Trophoblast cell (in vitro differentiated cells and primary cell): ENCODE data around the gene UCN2.

Experiments used
- DNase-seq, 2 donors: peaks; one replicate each; pipeline ENCODE4 v3.0.0-alpha.2; 2016
- H2AFZ ChIP-seq: 2 replicates; pipeline ENCODE4 v1.6.1; 2013; ENCODE audit warnings: low read length, moderate library complexity, mild to moderate bottlenecking; ENCODE audit not compliant: insufficient read depth, poor library complexity
- H2AK5ac ChIP-seq: 2 replicates; pipeline ENCODE4 v1.6.1; 2013; ENCODE audit warnings: mild to moderate bottlenecking, low read length
- H2BK120ac ChIP-seq: 2 replicates; pipeline ENCODE4 v1.6.1; 2013; ENCODE audit warnings: low read length, mild to moderate bottlenecking, moderate library complexity; ENCODE audit not compliant: insufficient read depth, poor library complexity
- H2BK12ac ChIP-seq: 2 replicates; pipeline ENCODE4 v1.6.1; 2013; ENCODE audit warnings: mild to moderate bottlenecking, low read length, moderate library complexity
- H2BK5ac ChIP-seq: 2 replicates; pipeline ENCODE4 v1.6.1; 2013; ENCODE audit warnings: low read length, low read depth, moderate library complexity, mild to moderate bottlenecking; ENCODE audit not compliant: poor library complexity
- H3K14ac ChIP-seq: 2 replicates; pipeline ENCODE4 v1.6.1; 2013; ENCODE audit warnings: mild to moderate bottlenecking, low read length
- H3K18ac ChIP-seq: 2 replicates; pipeline ENCODE4 v1.6.1; 2013; ENCODE audit warnings: mild to moderate bottlenecking, low read length
- H3K23ac ChIP-seq: 2 replicates; pipeline ENCODE4 v1.6.1; 2013; ENCODE audit warnings: low read length
- H3K27ac ChIP-seq: 2 replicates; pipeline ENCODE4 v1.5.1; 2013; ENCODE audit warnings: low read depth, mild to moderate bottlenecking, inconsistent platforms, low read length, moderate library complexity
- H3K27me3 ChIP-seq: 2 replicates; pipeline ENCODE4 v1.6.1; 2013; ENCODE audit warnings: inconsistent platforms, mild to moderate bottlenecking, low read length, moderate library complexity; ENCODE audit not compliant: insufficient read depth
- H3K36me3 ChIP-seq, 2 experiments: 1 replicate in 1 of 2; 2 replicates in 1 of 2; pipeline ENCODE4 v1.6.1; 2013; ENCODE audit warnings: low read length in 2 of 2, mild to moderate bottlenecking in 2 of 2, moderate library complexity in 1 of 2; ENCODE audit not compliant: insufficient read depth in 2 of 2, control insufficient read depth in 1 of 2
- H3K4ac ChIP-seq: 2 replicates; pipeline ENCODE4 v1.6.1; 2013; ENCODE audit warnings: low read depth, mild to moderate bottlenecking, low read length, moderate library complexity
- H3K4me1 ChIP-seq, 2 experiments: 1 replicate in 1 of 2; 2 replicates in 1 of 2; pipeline ENCODE4 v1.6.1; 2013; ENCODE audit warnings: low read length in 2 of 2, mild to moderate bottlenecking in 2 of 2, moderate library complexity in 1 of 2; ENCODE audit not compliant: insufficient read depth in 2 of 2, control insufficient read depth in 1 of 2
- H3K4me2 ChIP-seq: 2 replicates; pipeline ENCODE4 v1.6.1; 2013; ENCODE audit warnings: inconsistent platforms, mild to moderate bottlenecking, low read length, moderate library complexity
- H3K4me3 ChIP-seq: 2 replicates; pipeline ENCODE4 v1.5.1; 2013; ENCODE audit warnings: mild to moderate bottlenecking, low read depth, low read length, inconsistent platforms
- H3K79me1 ChIP-seq: one replicate; pipeline ENCODE4 v1.6.1; 2013; ENCODE audit warnings: low read length
- H3K79me2 ChIP-seq: 2 replicates; pipeline ENCODE4 v1.6.1; 2013; ENCODE audit warnings: low read length, mild to moderate bottlenecking; ENCODE audit not compliant: control insufficient read depth, insufficient read depth, poor library complexity
- H3K9ac ChIP-seq: 2 replicates; pipeline ENCODE4 v1.6.1; 2013; ENCODE audit warnings: mild to moderate bottlenecking, low read length
- H3K9me3 ChIP-seq: 2 replicates; pipeline ENCODE4 v1.6.1; 2013; ENCODE audit warnings: low read depth, mild to moderate bottlenecking, control low read depth, inconsistent platforms, low read length; ENCODE audit not compliant: insufficient read depth
- H4K12ac ChIP-seq: 2 replicates; pipeline ENCODE4 v1.6.1; 2013; ENCODE audit warnings: low read depth, mild to moderate bottlenecking, low read length, moderate library complexity
- H4K8ac ChIP-seq: 2 replicates; pipeline ENCODE4 v1.6.1; 2013; ENCODE audit warnings: low read depth, mild to moderate bottlenecking, low read length, moderate library complexity
- H4K91ac ChIP-seq: one replicate; pipeline ENCODE4 v1.6.1; 2013; ENCODE audit warnings: low read depth, mild to moderate bottlenecking, low read length, moderate library complexity
- WGBS: extraction: QIAGEN DNeasy Blood & Tissue Kit; methylation state at CpG from one replicate; pipeline ENCODE4 v1.1.7; 2013; ENCODE audit warnings: missing lambda C conversion rate; ENCODE audit not compliant: insufficient read length, insufficient coverage; ENCODE audit errors: extremely low coverage; 5-methylcytosine and 5-hydroxymethylcytosine counted together

UCN2 gene

DNA sequence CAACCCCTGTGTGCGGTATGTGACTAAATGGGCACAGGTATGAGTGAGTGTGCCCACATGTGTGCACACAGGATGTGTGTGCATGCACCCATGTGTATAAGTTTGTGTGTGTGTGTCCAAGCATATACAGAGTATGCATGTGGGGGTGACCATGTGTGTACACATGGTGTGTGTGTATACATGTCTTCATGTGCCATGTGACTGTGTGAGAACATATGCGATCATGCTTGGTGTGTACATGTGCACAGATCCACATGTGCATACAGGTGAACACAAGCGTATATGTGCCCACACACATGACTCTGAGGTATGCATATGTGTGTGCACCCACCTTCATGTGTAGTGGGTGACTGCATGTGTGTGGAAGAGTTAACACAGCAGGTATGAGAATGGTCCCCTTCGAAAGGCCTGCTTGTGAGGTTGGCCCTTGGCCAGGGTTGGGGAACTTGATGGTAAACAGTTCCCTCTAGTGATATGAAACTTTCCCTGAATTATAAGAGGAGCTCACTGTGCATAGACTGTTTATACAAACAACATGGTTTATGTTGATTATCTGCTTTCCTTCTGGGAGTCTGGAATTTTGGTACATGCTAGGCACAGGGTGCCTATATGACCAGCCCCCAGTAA is 17.3 kb downstream of the UCN2 start:
- Histone ChIP-seq H2BK120ac (no peak overlapping the region), H3K36me3 (peaks cover 28 to 42% of the 10 kb centered on the region in 2 experiments)

GRCh38 chr3:48544141-48544540 is 19.4 kb downstream of the UCN2 start:
- no peak overlapping the region for H3K23ac ChIP-seq
- H2AFZ ChIP-seq: no peak overlapping the region
- DNase-seq: no peak
- H3K79me1 ChIP-seq: no peaks in the 10 kb centered on the region
- no peak overlapping the region for H3K4ac ChIP-seq
- no peak overlapping the region for H3K9ac ChIP-seq
- H2AK5ac ChIP-seq: no peak overlapping the region
- H3K14ac ChIP-seq: no peak overlapping the region
- H2BK12ac ChIP-seq: no peak overlapping the region
- no peak overlapping the region for H4K12ac ChIP-seq
- no peak overlapping the region for H3K18ac ChIP-seq
- no peak overlapping the region for H4K8ac ChIP-seq
- no peak overlapping the region for H4K91ac ChIP-seq
- no peaks in the 10 kb centered on the region for H3K4me1 ChIP-seq
- H3K9me3 ChIP-seq: peaks cover 4% of the 10 kb centered on the region
- no peak overlapping the region for H2BK120ac ChIP-seq
- no peaks in the 10 kb centered on the region for H3K27me3 ChIP-seq
- no peak overlapping the region for H3K27ac ChIP-seq
- no peaks in the 10 kb centered on the region for H3K79me2 ChIP-seq
- no peak overlapping the region for H3K4me2 ChIP-seq
- no CpG with 5 or more reads among the region's 5 CpGs for WGBS
- H3K4me3 ChIP-seq: no peak overlapping the region
- peaks cover 37 to 42% of the 10 kb centered on the region in 2 experiments for H3K36me3 ChIP-seq
- no peak overlapping the region for H2BK5ac ChIP-seq

More for the DNA sequence above, 17.3 kb downstream of the UCN2 start:
- H3K9ac ChIP-seq: peak overlapping the region; percentile 2
- no peak overlapping the region for H2BK5ac ChIP-seq
- peaks cover 4% of the 10 kb centered on the region for H3K9me3 ChIP-seq
- H3K14ac ChIP-seq: no peak overlapping the region
- no peak overlapping the region for H3K27ac ChIP-seq
- peak overlapping the region; percentile 37 for H3K23ac ChIP-seq
- DNase-seq: no peak
- no peak overlapping the region for H3K4me3 ChIP-seq
- H4K8ac ChIP-seq: no peak overlapping the region
- no peaks in the 10 kb centered on the region for H3K79me1 ChIP-seq
- no peak overlapping the region for H3K18ac ChIP-seq
- H3K4me2 ChIP-seq: no peak overlapping the region
- no peaks in the 10 kb centered on the region for H3K27me3 ChIP-seq
- no peaks in the 10 kb centered on the region for H3K79me2 ChIP-seq
- H3K4me1 ChIP-seq: no peaks in the 10 kb centered on the region
- no peak overlapping the region for H3K4ac ChIP-seq
- no peak overlapping the region for H2AFZ ChIP-seq
- WGBS: no CpG with 5 or more reads among the region's 4 CpGs
- no peak overlapping the region for H2AK5ac ChIP-seq
- no peak overlapping the region for H4K91ac ChIP-seq
- H2BK12ac ChIP-seq: no peak overlapping the region
- no peak overlapping the region for H4K12ac ChIP-seq

DNA sequence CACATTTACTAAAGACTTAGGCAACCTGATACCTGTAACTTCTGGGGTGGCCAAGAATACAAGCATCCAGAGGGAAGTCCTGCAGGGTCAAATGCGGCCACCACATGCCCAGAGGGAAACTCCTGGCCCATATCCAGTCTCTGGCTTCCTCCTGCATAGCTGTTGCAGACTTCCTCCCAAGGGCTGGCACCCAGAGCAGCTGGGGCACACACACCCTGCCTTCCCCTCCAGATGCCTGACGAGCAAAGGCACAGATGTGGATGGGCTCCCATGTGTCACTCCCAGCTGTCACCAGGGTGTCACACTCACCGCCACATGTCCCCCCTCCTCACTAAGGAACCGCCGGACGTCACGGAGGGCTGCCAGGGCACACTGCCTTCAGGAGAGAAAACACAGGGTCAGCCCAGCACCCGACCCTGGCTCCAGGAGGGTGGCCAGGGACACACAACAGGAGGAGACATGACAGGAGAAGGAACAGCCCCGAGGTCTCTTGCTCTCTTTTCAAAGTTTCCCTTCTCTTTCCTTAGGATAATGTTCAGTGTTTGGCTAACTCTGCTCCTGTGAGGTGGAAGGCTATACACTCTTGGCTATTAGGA is 20.2 kb downstream of the UCN2 start:
- Histone ChIP-seq H4K12ac (no peak overlapping the region), H3K36me3 (peaks cover 45 to 46% of the 10 kb centered on the region in 2 experiments), H3K23ac (no peak overlapping the region), H3K79me2 (no peaks in the 10 kb centered on the region), H3K9ac (no peak overlapping the region), H3K9me3 (peaks cover 4% of the 10 kb centered on the region), H3K27ac (no peak overlapping the region), H2AFZ (no peak overlapping the region), H3K4me2 (no peak overlapping the region), H2BK12ac (no peak overlapping the region), H2BK5ac (no peak overlapping the region), H3K14ac (no peak overlapping the region), H3K27me3 (no peaks in the 10 kb centered on the region), H3K4me1 (no peaks in the 10 kb centered on the region), H3K4me3 (no peak overlapping the region), H3K18ac (no peak overlapping the region), H4K8ac (no peak overlapping the region), H3K4ac (no peak overlapping the region), H4K91ac (no peak overlapping the region), H2BK120ac (no peak overlapping the region), H2AK5ac (no peak overlapping the region), H3K79me1 (no peaks in the 10 kb centered on the region)
- WGBS: no CpG with 5 or more reads among the region's 9 CpGs
- no peak for DNase-seq

DNA sequence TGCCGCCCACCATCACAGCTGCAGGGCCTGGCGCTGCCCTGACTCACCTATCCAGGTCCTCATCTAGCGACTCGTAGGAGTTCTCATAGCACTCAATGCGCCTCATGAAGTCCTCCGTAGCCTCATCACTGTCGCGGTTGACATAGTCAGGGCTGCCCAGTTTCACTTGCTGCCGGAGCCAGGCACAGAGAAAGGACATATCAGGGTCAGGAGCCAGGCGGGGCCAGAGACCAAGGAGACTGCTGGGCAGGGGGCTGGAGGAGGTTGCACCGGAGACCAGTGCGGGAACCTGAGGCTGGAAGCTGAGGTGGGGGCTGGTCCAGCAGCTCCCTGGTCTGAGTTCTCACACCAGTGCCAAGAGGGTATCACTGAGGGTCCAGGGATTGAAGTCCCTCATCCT is 25.1 kb downstream of the UCN2 start:
- no peak for DNase-seq
- Histone ChIP-seq H3K18ac (no peak overlapping the region), H2AFZ (no peak overlapping the region), H3K9ac (no peak overlapping the region), H2BK5ac (no peak overlapping the region), H2BK12ac (no peak overlapping the region), H2BK120ac (no peak overlapping the region), H4K8ac (no peak overlapping the region), H3K23ac (no peak overlapping the region), H3K27ac (no peak overlapping the region), H3K36me3 (peaks cover 47 to 54% of the 10 kb centered on the region in 2 experiments), H3K14ac (no peak overlapping the region), H4K12ac (no peak overlapping the region), H3K4me1 (no peaks in the 10 kb centered on the region), H4K91ac (no peak overlapping the region), H3K79me1 (no peaks in the 10 kb centered on the region), H3K79me2 (no peaks in the 10 kb centered on the region), H2AK5ac (no peak overlapping the region), H3K4ac (no peak overlapping the region), H3K27me3 (no peaks in the 10 kb centered on the region), H3K4me2 (no peak overlapping the region), H3K4me3 (no peak overlapping the region), H3K9me3 (no peaks in the 10 kb centered on the region)
- no CpG with 5 or more reads among the region's 12 CpGs for WGBS
